SU-DHL-6 (cell line): ENCODE measurements around the gene ADAMTS3.

Experiments
- H2AFZ ChIP-seq: fragments of 200-600 bp; sonication (generic); 2 replicates; pipeline ENCODE4 v1.6.1; 2014; ENCODE audit warnings: low read depth, mild to moderate bottlenecking, moderate library complexity, mixed read lengths, antibody characterized with exemption, low read length; ENCODE audit not compliant: severe bottlenecking
- H3F3A ChIP-seq: fragments of 200-600 bp; shearing (Covaris generic); 2 replicates; pipeline ENCODE4 v1.6.0; 2016; ENCODE audit warnings: antibody characterized with exemption, mild to moderate bottlenecking; ENCODE audit not compliant: insufficient read depth
- H3K27ac ChIP-seq: fragments of 200-600 bp; sonication (generic); 2 replicates; pipeline ENCODE4 v1.5.1; 2016; ENCODE audit warnings: low read depth, mild to moderate bottlenecking, low read length, moderate library complexity, mixed read lengths
- H3K27me3 ChIP-seq: fragments of 200-600 bp; sonication (generic), shearing (Covaris generic); 2 replicates; pipeline ENCODE4 v1.6.0; 2014; ENCODE audit warnings: mild to moderate bottlenecking, low read length
- H3K36me3 ChIP-seq: fragments of 200-600 bp; sonication (generic); 2 replicates; pipeline ENCODE4 v1.6.1; 2014; ENCODE audit warnings: mild to moderate bottlenecking, low read length, mixed read lengths
- H3K4me2 ChIP-seq: fragments of 300-600, 200-600 bp; shearing (Covaris generic), sonication (generic); 2 replicates; pipeline ENCODE4 v1.6.0; 2014; ENCODE audit warnings: low read length, low read depth, mild to moderate bottlenecking; ENCODE audit not compliant: poor library complexity, severe bottlenecking
- H3K4me3 ChIP-seq: fragments of 200-600 bp; sonication (generic); 2 replicates; pipeline ENCODE4 v1.5.1; 2014; ENCODE audit warnings: antibody characterized with exemption, low read length, mild to moderate bottlenecking, mixed read lengths; ENCODE audit not compliant: insufficient read depth, poor library complexity, severe bottlenecking
- H3K79me2 ChIP-seq: fragments of 200-600 bp; sonication (generic); 2 replicates; pipeline ENCODE4 v1.6.1; 2014; ENCODE audit warnings: mild to moderate bottlenecking, low read length, moderate library complexity; ENCODE audit not compliant: insufficient read depth
- H3K9ac ChIP-seq: fragments of 200-600 bp; sonication (generic); 2 replicates; pipeline ENCODE4 v1.7.0; 2014; ENCODE audit warnings: mild to moderate bottlenecking, low read length
- H3K9me2 ChIP-seq: fragments of 200-600 bp; sonication (generic); replicated peaks from 2 replicates; pipeline ENCODE4 v1.6.1; 2014; ENCODE audit warnings: low read length; ENCODE audit not compliant: insufficient read depth
- H3K9me3 ChIP-seq: fragments of 200-600 bp; sonication (generic); 2 replicates; pipeline ENCODE4 v1.6.1; 2014; ENCODE audit warnings: low read length, mixed read lengths; ENCODE audit not compliant: insufficient read depth
- H4K20me1 ChIP-seq: fragments of 200-600 bp; sonication (generic); 2 replicates; pipeline ENCODE4 v1.6.1; 2014; ENCODE audit warnings: low read depth, mild to moderate bottlenecking, antibody characterized with exemption, low read length, moderate library complexity, mixed read lengths
- EZH2phosphoT487 ChIP-seq: fragments of 200-600 bp; sonication (generic), shearing (Covaris generic); conservative IDR thresholded peaks from 2 replicates; pipeline ENCODE4 v1.6.1; 2018; ENCODE audit warnings: mild to moderate bottlenecking, antibody characterized with exemption, low read length, moderate library complexity, mixed read lengths
- TF ChIP-seq, protein P1 (sequence below): fragments of 200-600 bp; sonication (generic); IDR thresholded peaks from one replicate; pipeline ENCODE4 v1.5.1; 2017; ENCODE audit warnings: antibody characterized with exemption, mild to moderate bottlenecking, low read length, moderate library complexity; ENCODE audit not compliant: insufficient read depth, poor library complexity, severe bottlenecking

ADAMTS3 gene

DNA sequence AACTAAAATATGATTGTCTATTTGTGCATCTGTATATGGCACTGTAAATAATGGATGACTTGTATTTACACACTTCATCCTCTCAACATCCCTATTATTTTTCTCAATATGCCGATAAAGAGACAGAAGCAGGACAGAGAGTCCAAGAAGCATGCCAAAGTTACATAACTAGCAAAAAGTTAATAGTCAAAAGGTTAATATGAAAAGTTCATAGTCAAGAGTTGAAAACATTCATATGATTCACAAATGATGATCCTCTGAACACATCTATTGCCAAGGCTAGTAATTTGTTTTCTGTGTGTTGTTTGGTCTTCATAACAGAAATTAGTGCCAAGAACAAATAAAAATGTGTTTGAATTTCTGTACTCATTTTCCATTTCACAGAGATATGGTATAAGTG, 231.0 kb downstream of the ADAMTS3 start:
- no peaks in the 10 kb centered on the region for H3K9me2 ChIP-seq
- H4K20me1 ChIP-seq, result no peaks in the 10 kb centered on the region
- no peak overlapping the region for H3K27ac ChIP-seq
- no peak overlapping the region for H2AFZ ChIP-seq
- no peaks in the 10 kb centered on the region for H3F3A ChIP-seq
- no peaks in the 10 kb centered on the region for H3K27me3 ChIP-seq
- H3K4me3 ChIP-seq, result no peak overlapping the region
- no peak overlapping the region for H3K9ac ChIP-seq
- H3K9me3 ChIP-seq, result no peaks in the 10 kb centered on the region
- TF ChIP-seq, protein P1, sequence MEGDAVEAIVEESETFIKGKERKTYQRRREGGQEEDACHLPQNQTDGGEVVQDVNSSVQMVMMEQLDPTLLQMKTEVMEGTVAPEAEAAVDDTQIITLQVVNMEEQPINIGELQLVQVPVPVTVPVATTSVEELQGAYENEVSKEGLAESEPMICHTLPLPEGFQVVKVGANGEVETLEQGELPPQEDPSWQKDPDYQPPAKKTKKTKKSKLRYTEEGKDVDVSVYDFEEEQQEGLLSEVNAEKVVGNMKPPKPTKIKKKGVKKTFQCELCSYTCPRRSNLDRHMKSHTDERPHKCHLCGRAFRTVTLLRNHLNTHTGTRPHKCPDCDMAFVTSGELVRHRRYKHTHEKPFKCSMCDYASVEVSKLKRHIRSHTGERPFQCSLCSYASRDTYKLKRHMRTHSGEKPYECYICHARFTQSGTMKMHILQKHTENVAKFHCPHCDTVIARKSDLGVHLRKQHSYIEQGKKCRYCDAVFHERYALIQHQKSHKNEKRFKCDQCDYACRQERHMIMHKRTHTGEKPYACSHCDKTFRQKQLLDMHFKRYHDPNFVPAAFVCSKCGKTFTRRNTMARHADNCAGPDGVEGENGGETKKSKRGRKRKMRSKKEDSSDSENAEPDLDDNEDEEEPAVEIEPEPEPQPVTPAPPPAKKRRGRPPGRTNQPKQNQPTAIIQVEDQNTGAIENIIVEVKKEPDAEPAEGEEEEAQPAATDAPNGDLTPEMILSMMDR, result no peak
- TF ChIP-seq EZH2phosphoT487, result no peak
- no peaks in the 10 kb centered on the region for H3K79me2 ChIP-seq
- H3K36me3 ChIP-seq, result no peaks in the 10 kb centered on the region
- H3K4me2 ChIP-seq, result no peak overlapping the region

DNA sequence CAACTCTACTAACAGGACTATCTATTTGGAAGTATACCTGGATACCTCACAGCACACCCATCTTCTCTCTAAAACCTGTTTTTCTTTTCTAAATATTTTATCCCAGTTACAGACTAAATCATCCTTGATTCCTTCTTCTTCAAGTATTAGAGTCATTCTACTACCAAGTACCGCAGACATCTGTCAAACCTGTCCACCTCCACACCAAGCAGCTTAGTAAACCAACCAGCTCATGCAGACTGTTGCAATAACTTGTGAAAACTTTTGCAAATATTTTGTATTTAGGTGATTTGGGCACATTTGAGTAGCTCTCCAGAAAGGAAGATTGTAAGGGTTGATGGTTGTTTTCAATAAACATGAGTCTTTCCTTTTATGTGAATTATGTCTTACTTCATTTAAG, 238.6 kb downstream of the ADAMTS3 start:
- Histone ChIP-seq H3K36me3 (no peaks in the 10 kb centered on the region), H3K79me2 (no peaks in the 10 kb centered on the region), H4K20me1 (no peaks in the 10 kb centered on the region), H3K9me2 (no peaks in the 10 kb centered on the region), H3K27me3 (no peaks in the 10 kb centered on the region), H2AFZ (no peak overlapping the region), H3K4me2 (no peak overlapping the region), H3K4me3 (no peak overlapping the region), H3K9me3 (no peaks in the 10 kb centered on the region), H3F3A (no peaks in the 10 kb centered on the region), H3K27ac (no peak overlapping the region), H3K9ac (no peak overlapping the region)
- TF ChIP-seq, protein P1, result no peak
- TF ChIP-seq EZH2phosphoT487, result no peak

DNA sequence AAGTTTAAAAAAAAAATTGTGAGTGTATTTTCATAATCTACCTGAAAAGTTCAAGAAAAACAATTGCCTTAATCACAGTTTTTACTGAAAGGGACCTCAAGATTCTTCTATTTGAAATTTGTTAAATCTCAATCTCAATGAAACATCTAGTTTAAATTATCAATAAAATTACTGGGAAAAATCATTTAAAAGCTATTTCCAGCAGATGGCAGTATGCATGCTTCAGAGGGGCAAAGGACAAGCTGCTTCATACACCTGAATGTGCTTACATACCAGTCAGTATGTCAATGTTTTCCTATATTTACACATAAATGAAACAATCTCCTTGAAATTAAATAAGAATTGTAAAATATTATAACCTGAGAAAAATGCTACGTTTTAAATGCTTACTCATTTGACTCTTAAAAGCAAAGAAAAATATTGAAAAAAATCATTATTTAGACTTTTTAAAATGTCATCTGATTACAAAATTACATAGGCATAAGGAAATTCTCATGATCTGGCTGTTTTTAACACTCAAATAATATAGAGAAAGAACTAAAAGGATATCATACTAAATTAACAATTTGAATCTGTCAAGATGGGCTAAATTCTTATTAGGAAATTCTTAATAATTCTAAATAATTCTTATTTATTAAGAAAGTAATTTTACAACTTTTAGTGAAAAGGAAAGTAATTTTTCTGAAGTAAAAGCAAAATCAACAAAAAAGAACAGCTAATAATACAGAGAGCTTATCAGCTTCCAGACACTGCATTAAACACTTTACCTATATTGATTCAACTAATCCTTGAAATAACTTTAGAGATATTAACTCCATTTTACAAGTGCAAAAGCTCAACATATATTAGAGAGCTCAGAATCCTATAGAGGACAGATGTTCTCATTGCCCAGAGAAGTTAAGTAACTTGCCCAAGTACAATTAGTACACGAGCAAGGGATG, 242.1 kb downstream of the ADAMTS3 start:
- Histone ChIP-seq H2AFZ (no peak overlapping the region), H3K9me3 (no peaks in the 10 kb centered on the region), H4K20me1 (no peaks in the 10 kb centered on the region), H3K9me2 (no peaks in the 10 kb centered on the region), H3K79me2 (no peaks in the 10 kb centered on the region), H3K4me3 (no peak overlapping the region), H3K27ac (no peak overlapping the region), H3K36me3 (no peaks in the 10 kb centered on the region), H3K4me2 (no peak overlapping the region), H3F3A (no peaks in the 10 kb centered on the region), H3K9ac (no peak overlapping the region), H3K27me3 (no peaks in the 10 kb centered on the region)
- TF ChIP-seq, protein P1, result no peak
- TF ChIP-seq EZH2phosphoT487, result no peak
